ENCODE measurements around the gene KRT82.

KRT82 gene

DNA sequence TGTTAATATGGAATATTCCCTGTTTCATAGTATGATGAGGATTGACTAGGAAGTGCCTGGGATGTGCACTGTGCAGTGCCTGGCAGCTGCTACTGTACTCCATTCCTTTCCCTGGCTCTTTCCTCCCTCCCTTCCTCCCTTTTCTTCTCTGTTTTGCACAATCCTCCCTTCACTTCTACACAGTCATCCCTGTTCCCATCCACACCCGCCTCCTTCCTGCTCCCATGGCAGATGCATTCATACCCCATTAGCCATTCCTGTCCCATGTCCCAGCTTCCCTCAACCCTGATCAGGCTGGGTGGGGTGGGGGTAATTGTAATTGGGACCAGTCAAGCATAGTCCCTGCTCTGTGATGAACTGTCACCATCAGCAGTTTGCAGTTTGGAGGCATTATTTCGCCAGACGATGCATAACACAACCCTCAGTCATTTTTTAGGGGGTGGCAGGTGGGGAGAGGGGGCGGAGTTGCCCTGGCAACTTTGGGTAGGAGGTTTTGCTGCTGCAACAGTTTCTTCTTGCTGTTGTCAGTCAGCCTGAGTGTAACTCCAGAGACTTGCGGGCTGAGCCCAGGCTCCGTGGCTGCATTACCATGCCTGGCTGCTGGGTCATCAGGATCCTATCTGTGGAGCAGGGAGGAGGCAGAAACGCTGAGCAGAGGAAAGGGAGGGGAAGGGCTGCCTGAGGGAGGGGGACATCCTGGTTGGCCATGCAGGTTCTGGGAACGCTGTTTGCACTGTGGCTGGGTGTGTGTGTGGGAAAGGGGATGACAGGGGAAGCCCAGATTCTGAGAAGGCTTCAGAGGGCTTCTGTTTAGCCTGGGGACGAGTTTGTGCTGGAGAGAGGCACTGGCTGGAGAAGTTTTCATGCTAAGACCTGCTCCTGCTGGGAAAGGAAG is 16.6 kb downstream of the KRT82 start:
- H3K27ac Mint-ChIP-seq: no peak overlapping the region
- no peaks in the 10 kb centered on the region for H3K4me1 Mint-ChIP-seq (ENCODE audit: low read depth)
- H3K27me3 Mint-ChIP-seq: no peaks in the 10 kb centered on the region

DNA sequence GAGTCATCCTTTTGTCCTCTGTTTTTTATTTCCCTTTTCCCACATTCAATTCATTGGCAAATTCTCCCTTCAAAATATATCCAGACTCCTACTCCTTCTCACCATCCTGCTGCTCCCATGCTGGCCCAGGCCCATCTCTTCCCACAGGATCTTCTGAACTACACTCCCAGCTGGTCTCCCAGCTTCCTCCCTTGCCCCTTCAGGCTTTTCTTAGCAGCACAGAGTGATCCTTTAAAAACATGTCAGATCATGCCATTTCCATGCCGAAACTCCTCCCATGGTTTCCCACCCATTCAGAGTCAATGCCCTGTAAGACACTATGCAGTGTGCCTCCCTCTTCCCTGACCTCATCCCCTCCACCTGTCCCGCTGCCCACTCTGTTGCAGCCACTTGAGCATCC is 18.3 kb downstream of the KRT82 start:
- Mint-ChIP-seq H3K9me3 (ENCODE audit: low read depth) (no peaks in the 10 kb centered on the region), H3K36me3 (no peaks in the 10 kb centered on the region), H3K27me3 (no peaks in the 10 kb centered on the region), H3K4me3 (no peak overlapping the region), H3K4me1 (ENCODE audit: low read depth) (peaks cover 7% of the 10 kb centered on the region), H3K27ac (no peak overlapping the region)

More for the DNA sequence above, 16.6 kb downstream of the KRT82 start:
- H3K36me3 Mint-ChIP-seq: no peaks in the 10 kb centered on the region
- H3K9me3 Mint-ChIP-seq (ENCODE audit: low read depth): no peaks in the 10 kb centered on the region
- H3K4me3 Mint-ChIP-seq: no peak overlapping the region

DNA sequence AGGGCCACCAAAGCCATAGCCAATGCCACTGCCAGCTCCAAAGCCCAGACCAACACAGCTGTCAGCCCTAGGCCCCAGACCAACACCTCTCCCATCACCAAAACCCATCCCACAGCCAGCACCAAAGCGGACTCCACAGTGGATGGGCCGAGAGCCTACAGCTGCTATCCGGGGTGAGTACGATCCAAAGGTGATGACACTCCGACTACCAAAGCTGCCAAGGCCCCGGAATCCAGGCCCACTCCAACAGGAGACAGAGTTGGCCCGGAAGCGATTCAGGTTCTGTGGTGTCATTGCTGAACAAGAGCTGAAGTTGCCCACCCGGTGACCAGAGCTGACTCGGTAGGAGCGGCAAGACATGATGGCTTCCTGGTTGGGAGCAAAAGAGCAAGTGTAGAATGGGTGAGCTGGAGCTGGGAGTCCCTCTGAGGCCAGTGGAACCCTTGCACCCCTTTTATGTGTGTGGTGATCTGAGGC is 20.9 kb downstream of the KRT82 start, which contains the start of gene KRT84:
TSS of gene KRT84 (minus strand) at position 427 of the 477 bp plus-strand sequence. CDS start at position 360, 67 bp downstream.
- no peak within 1 kb of the TSS for H3K27ac Mint-ChIP-seq
- no peaks in the 10 kb centered on the region for H3K9me3 Mint-ChIP-seq (ENCODE audit: low read depth)
- H3K4me1 Mint-ChIP-seq (ENCODE audit: low read depth): peaks cover 18% of the 10 kb centered on the region
- H3K4me3 Mint-ChIP-seq: no peak within 1 kb of the TSS
- H3K27me3 Mint-ChIP-seq: no peaks in the 10 kb centered on the region
- H3K36me3 Mint-ChIP-seq: no peaks in the 10 kb centered on the region

DNA sequence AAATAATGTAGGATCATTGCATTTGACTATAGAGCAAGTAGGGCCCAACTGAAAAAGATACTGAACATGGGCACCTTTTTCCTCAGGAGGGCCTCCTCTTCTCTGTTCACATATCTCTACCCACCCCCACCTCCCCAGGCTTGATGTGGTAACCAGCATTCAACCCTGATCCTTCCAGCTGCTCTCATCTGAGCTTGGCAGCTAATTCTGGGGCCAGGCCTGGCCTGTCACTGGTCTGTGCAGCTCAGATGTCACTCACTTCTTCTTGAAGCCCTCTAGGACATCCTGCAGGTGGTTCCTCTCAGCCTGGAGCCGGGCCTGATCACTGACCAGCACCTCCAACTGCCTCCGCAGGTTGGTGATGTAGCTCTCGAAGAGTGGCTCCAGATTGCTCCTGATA is 22.8 kb downstream of the KRT82 start:
- no peak overlapping the region for H3K27ac Mint-ChIP-seq
- no peak overlapping the region for H3K4me3 Mint-ChIP-seq
- no peaks in the 10 kb centered on the region for H3K9me3 Mint-ChIP-seq (ENCODE audit: low read depth)
- H3K4me1 Mint-ChIP-seq (ENCODE audit: low read depth): peaks cover 18% of the 10 kb centered on the region
- peaks cover 4% of the 10 kb centered on the region for H3K27me3 Mint-ChIP-seq
- H3K36me3 Mint-ChIP-seq: no peaks in the 10 kb centered on the region

DNA sequence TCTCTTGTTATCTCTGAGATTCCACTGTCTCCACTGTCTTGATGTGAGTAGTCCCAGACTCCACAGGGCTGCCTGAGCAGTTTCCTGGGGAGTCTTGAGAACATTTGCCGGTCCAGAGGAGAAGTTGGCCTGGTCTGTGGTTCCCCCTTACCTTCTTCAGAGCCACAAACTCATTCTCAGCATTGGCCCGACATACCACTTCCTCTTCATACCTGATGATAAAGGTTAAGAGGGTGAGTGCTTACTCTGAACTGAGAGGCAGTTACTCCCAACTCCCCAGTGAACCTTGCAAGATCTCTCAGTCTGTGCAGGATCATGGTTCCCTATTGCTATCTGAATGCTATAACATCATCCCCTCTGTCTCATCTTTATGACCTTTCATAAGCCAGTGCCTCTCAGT is 23.3 kb downstream of the KRT82 start:
- no peaks in the 10 kb centered on the region for H3K9me3 Mint-ChIP-seq (ENCODE audit: low read depth)

DNA sequence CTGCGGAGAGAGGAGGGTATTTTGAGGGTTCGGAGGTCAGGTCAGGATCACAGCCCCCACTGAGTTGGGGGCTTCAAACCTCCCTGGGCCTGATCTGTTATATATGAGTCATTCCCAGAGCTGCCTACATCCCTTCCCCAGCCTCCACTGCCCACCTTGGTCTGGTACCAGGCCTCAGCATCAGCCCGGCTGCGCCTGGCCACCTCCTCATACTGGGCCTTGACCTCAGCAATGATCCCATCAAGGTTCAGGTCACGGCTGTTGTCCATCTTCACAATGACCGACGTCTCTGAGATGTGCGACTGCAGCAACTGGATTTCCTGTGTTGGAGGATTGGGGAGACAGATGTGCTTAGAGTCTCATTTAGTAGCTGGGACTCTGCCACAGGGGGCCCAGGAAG is 24.9 kb downstream of the KRT82 start:
- Mint-ChIP-seq H3K9me3 (ENCODE audit: low read depth) (no peaks in the 10 kb centered on the region), H3K36me3 (no peaks in the 10 kb centered on the region), H3K4me1 (ENCODE audit: low read depth) (peaks cover 18% of the 10 kb centered on the region), H3K27ac (no peak overlapping the region), H3K4me3 (no peak overlapping the region), H3K27me3 (peaks cover 8% of the 10 kb centered on the region)

More for the DNA sequence above, 23.3 kb downstream of the KRT82 start:
- Mint-ChIP-seq H3K4me3 (peak overlapping the region; percentile 4), H3K36me3 (no peaks in the 10 kb centered on the region), H3K27ac (no peak overlapping the region), H3K4me1 (ENCODE audit: low read depth) (peaks cover 18% of the 10 kb centered on the region), H3K27me3 (peaks cover 4% of the 10 kb centered on the region)

DNA sequence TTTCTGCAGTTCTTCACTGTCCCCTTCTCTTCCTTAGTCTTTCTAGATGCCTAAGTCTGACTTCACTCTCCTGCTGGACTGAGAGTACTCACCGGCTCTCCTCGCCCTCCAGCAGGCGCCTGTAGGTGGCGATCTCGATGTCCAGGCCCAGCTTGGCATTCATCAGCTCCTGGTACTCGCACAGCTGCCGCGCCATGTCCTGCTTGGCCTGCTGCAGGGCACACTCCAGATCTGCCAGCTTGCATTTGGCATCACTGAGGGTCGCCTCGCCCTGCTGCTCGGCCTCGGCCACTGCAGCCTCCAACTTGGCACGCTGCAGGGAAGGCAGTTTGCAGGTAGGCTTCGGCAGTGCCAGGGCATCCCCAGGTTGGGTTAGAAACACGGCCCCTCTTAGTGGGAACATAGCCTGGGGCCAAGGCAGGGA is 25.9 kb downstream of the KRT82 start:
- Mint-ChIP-seq H3K36me3 (no peaks in the 10 kb centered on the region), H3K4me1 (ENCODE audit: low read depth) (peaks cover 18% of the 10 kb centered on the region), H3K27me3 (peaks cover 8% of the 10 kb centered on the region), H3K4me3 (no peak overlapping the region), H3K9me3 (ENCODE audit: low read depth) (no peaks in the 10 kb centered on the region), H3K27ac (no peak overlapping the region)

DNA sequence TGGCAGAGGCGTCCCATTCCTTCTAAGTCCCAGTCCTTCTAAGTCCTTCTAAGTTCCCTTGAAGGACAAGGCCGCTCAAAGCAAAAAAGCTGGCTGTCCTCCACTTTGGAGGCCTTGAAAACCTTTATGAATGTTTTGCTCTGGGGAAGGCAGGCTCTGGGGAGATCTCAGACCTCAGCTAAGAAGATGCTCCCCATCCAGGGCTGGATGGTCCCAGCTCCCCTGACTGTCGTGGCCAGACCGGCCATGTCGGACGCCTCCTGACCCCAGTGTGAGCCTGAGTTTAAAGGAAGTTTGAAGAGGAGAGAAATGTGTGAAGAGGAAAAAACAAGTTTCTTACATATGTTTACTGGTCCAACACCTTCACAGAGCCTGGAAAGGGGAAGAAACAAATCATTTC is 26.6 kb downstream of the KRT82 start:
- H3K4me3 Mint-ChIP-seq: no peak overlapping the region
- H3K27ac Mint-ChIP-seq: no peak overlapping the region
- no peaks in the 10 kb centered on the region for H3K36me3 Mint-ChIP-seq
- peaks cover 8% of the 10 kb centered on the region for H3K27me3 Mint-ChIP-seq
- H3K9me3 Mint-ChIP-seq (ENCODE audit: low read depth): no peaks in the 10 kb centered on the region
- H3K4me1 Mint-ChIP-seq (ENCODE audit: low read depth): peaks cover 18% of the 10 kb centered on the region

DNA sequence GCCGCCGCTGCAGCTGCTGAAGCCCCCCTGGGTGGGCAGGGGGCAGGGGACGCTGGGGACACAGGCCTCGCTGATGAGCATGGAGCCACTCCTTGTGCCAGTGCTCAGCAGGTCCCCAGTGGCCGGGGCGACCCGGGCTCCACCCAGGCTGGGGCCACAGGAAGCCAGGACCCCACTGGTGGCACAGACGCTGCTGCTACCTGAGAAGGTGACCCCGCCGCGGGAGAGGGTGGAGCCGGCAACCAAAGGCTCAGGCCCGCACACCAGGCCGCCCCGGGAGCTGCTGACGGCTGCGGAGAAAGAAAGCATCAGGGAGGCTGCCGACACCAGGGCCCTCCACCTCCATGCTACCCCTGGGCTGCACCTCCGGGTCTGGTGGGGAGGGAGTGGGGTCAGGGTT is 28.0 kb downstream of the KRT82 start:
- peaks cover 8% of the 10 kb centered on the region for H3K27me3 Mint-ChIP-seq
- H3K36me3 Mint-ChIP-seq: no peaks in the 10 kb centered on the region
- H3K27ac Mint-ChIP-seq: no peak overlapping the region
- peaks cover 8% of the 10 kb centered on the region for H3K9me3 Mint-ChIP-seq (ENCODE audit: low read depth)
- H3K4me3 Mint-ChIP-seq: no peak overlapping the region
- peaks cover 13% of the 10 kb centered on the region for H3K4me1 Mint-ChIP-seq (ENCODE audit: low read depth)

DNA sequence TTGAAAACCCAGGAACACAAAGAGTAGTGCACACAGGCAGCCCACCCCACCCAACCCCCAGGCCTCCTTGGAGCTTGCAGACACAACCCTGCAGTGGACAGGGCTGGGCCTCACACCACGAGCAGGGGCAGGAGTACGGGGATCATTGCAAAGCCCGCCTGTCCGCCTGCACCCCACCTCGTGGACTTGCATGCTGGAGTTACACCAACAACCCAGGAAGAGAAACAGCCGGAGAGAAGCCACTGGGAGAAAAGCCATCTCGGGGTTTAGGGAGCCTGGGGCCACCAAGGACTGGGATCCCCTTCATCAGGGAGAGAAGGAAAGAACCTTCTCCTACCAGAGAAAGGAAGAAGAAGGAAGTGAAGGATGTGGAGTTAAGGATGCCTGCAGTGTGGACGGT is 28.9 kb downstream of the KRT82 start:
- Mint-ChIP-seq H3K36me3 (no peaks in the 10 kb centered on the region), H3K4me1 (ENCODE audit: low read depth) (peaks cover 5% of the 10 kb centered on the region), H3K27ac (no peak overlapping the region), H3K4me3 (no peak overlapping the region), H3K27me3 (peaks cover 8% of the 10 kb centered on the region), H3K9me3 (ENCODE audit: low read depth) (peaks cover 8% of the 10 kb centered on the region)

DNA sequence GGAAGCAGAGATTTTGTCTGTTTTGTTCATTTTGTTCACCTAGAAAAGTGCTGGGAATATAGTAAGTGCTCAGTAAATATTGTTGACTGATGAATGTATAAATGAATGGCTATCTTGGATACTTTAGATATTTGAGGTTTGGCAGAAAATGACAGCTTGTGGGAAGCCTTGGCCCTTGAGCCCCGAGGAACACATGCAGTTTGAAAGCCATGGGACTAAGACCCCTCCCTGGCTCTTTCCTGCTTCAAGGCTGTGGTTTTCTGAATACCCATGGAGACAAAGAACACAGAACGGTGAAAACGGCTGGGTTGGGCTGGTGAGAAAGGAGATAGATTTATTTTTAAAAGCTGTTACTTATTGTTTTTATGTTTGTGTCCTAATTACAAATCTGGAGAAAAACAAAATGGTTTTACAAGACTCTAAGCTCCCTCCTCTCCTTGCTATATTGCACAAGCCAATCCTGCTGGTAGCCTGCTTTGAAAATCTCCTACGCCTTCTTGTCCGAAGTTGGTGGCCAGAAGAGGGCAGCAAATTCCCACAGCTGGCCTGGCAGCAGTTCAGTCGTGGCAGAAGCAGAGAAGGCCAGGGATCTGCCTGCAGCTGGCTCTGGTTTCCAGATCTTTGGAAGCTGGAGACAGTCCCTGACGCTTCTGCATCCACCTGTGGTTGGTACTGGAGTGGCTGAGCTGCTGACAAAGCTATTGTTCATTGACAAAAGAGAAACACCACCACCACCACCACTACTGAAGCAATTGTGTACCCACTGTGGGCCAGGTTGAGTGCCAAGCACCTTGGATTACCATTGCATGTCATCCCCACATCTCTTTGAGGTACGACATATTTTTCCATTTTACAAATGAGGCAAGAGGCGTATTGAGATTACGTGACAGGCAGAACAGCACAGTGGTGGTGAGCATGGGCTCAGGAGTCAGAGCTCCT is 33.6 kb downstream of the KRT82 start:
- H3K4me1 Mint-ChIP-seq (ENCODE audit: low read depth): no peaks in the 10 kb centered on the region
- no peaks in the 10 kb centered on the region for H3K36me3 Mint-ChIP-seq
- H3K4me3 Mint-ChIP-seq: no peak overlapping the region
- peaks cover 8% of the 10 kb centered on the region for H3K9me3 Mint-ChIP-seq (ENCODE audit: low read depth)
- peaks cover 6% of the 10 kb centered on the region for H3K27me3 Mint-ChIP-seq
- H3K27ac Mint-ChIP-seq: no peak overlapping the region

DNA sequence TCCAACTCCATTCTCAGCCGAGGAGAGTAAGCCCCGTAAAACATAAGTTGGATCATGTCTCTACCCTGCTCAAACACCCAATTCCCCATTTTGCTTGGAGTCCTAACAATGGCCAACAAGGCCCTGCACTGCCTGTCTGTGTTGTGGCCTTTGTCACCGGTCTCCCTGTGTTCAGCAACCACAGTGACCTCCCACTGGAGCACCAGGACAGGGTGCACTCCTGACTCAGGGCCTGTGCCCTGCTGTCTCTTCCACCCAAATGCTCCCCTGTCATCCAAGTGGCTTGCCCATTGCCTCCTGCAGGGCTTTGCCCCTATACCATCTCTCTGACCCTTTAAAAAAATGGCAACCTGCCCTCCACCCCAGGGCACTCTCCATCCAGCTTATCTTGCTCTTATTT is 34.4 kb downstream of the KRT82 start:
- Mint-ChIP-seq H3K4me3 (no peak overlapping the region), H3K27ac (no peak overlapping the region), H3K27me3 (peaks cover 5% of the 10 kb centered on the region), H3K36me3 (no peaks in the 10 kb centered on the region), H3K9me3 (ENCODE audit: low read depth) (peaks cover 8% of the 10 kb centered on the region), H3K4me1 (ENCODE audit: low read depth) (no peaks in the 10 kb centered on the region)

DNA sequence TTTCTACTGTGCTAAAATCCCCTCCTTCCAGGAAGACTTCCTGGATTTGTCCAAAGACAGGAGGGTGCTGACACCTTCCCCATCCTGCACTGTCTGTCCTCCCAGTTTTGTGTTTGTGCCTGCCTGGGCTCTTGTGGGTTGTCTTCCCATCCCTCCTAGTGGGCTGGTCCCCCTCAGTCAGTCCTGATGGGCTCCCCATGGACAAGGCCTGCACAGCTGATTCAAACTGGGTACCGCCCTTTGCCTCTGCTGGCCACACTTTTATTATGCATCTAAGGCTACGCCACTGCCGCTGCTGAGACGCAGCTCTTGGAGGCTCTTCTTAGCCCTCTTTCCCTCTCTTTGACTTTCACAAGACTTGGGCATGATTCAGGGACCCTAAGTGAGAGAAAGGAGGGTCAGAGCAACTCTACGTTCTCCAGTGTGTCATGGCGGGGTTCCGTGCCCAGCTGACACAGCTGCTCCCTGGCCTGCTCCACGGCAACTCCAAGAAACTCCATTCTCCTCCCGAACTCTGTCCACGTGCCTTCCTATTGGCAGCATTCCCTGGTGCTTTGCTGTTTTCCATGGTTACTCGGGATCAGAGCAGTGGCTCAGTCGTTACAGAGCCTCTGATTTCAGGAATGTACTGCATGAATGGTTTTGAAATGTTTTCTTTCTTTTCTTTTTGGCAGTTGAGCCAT is 35.1 kb downstream of the KRT82 start:
- H3K4me3 Mint-ChIP-seq: no peak overlapping the region
- peaks cover 8% of the 10 kb centered on the region for H3K9me3 Mint-ChIP-seq (ENCODE audit: low read depth)
- H3K27ac Mint-ChIP-seq: no peak overlapping the region
- no peaks in the 10 kb centered on the region for H3K4me1 Mint-ChIP-seq (ENCODE audit: low read depth)
- H3K36me3 Mint-ChIP-seq: no peaks in the 10 kb centered on the region
- H3K27me3 Mint-ChIP-seq: peaks cover 5% of the 10 kb centered on the region

DNA sequence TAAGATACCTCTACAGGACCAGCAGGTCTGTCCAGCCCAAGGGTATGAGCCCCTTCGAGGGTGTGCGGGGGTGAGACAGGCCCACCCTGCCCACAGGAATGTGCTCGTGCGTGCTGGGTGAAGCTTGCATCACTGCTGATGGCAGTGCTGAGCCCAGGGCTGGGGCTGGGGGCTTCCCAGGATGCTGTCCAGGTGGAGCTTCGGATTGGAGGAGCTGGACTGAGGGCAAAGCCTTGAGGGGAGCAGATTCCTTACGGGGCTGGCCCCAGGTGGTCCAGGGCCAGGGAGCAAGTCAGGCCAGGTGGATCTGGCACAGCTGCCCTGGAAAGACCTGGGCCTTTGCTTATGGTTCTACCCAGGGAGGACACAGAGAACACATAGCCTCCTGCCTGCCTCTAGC is 36.3 kb downstream of the KRT82 start:
- H3K4me3 Mint-ChIP-seq: no peak overlapping the region
- H3K9me3 Mint-ChIP-seq (ENCODE audit: low read depth): peaks cover 8% of the 10 kb centered on the region
- peaks cover 5% of the 10 kb centered on the region for H3K27me3 Mint-ChIP-seq
- H3K27ac Mint-ChIP-seq: no peak overlapping the region
- H3K36me3 Mint-ChIP-seq: no peaks in the 10 kb centered on the region
- H3K4me1 Mint-ChIP-seq (ENCODE audit: low read depth): no peaks in the 10 kb centered on the region
